Progenitor cell of endocrine pancreas (in vitro differentiated cells): Measurements from ENCODE around the gene SEMA6C. TPM values are rescaled to one million over a fixed set of nuclear protein-coding genes. Genes with fewer than 3 reads are reported as not detected.

Experiments
- DNase-seq: peaks from one replicate; pipeline ENCODE4 v3.0.0; 2021; ENCODE audit warnings: low spot score; ENCODE audit not compliant: unreplicated experiment
- H3K27ac Mint-ChIP-seq: 2 replicates; pipeline ENCODE4 v1.8.0; 2021; ENCODE audit warnings: mild to moderate bottlenecking, moderate library complexity, mixed read lengths
- H3K27me3 Mint-ChIP-seq: 2 replicates; pipeline ENCODE4 v1.8.0; 2021; ENCODE audit warnings: mixed read lengths
- H3K36me3 Mint-ChIP-seq: 2 replicates; pipeline ENCODE4 v1.8.0; 2022; ENCODE audit warnings: mixed read lengths; ENCODE audit not compliant: insufficient read depth
- H3K4me1 Mint-ChIP-seq: 2 replicates; pipeline ENCODE4 v1.8.0; 2021; ENCODE audit warnings: low read depth, mixed read lengths
- H3K4me3 Mint-ChIP-seq: 2 replicates; pipeline ENCODE4 v1.8.0; 2021; ENCODE audit warnings: low read depth, mild to moderate bottlenecking, moderate library complexity, mixed read lengths
- H3K9me3 Mint-ChIP-seq: 2 replicates; pipeline ENCODE4 v1.8.0; 2021; ENCODE audit warnings: low read depth, mixed read lengths
- total RNA-seq: library from RNA; stranded (reverse); gene quantifications from 2 replicates; pipeline ENCODE4 v1.2.1, GENCODE V29; 2021
- TF ChIP-seq, protein P1 (sequence below): fragments of 200-600 bp; sonication (generic); IDR thresholded peaks from one replicate; pipeline ENCODE4 v1.5.0; 2021; ENCODE audit warnings: antibody characterized with exemption, mild to moderate bottlenecking; ENCODE audit not compliant: unreplicated experiment

SEMA6C gene
- total RNA-seq, 1 donor from 2014 or later = 34.0 TPM

DNA sequence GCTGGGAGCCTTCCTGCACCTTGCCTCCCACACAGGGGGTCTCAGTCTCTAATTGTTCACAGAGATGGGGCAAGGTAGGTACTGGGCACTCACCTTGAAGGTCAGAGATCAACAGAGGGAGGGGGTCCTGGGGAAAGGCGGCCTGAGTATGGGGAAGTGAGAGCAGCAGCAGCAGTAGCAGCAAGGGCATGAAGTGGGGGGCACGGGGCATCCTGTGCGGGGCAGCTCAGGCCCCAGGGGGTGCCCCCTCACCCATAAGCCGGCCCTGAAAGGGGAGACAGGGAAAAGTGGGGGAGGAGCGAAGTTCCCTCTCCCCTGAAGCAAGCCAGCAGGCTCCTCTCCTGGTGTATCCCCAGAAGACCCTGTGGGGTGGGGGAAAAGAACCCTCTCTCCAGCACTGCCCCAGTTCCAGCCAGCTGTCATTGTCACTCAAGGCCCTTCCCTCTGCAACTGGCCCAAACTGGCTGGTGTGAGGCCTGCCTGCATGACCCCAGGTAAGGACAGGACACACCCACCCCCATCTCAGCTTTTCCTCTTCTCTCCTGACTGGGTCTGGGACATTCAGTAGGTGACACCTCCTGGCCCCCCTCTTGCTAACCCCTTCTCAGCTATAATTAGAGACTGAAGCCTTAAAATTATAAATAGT lies 3.9 kb downstream of the SEMA6C start:
- Mint-ChIP-seq H3K27ac (no peak overlapping the region), H3K36me3 (peaks cover 2% of the 10 kb centered on the region), H3K27me3 (peaks cover 6% of the 10 kb centered on the region), H3K4me3 (no peak overlapping the region), H3K9me3 (no peaks in the 10 kb centered on the region), H3K4me1 (peaks cover 10% of the 10 kb centered on the region)
- TF ChIP-seq, protein P1, sequence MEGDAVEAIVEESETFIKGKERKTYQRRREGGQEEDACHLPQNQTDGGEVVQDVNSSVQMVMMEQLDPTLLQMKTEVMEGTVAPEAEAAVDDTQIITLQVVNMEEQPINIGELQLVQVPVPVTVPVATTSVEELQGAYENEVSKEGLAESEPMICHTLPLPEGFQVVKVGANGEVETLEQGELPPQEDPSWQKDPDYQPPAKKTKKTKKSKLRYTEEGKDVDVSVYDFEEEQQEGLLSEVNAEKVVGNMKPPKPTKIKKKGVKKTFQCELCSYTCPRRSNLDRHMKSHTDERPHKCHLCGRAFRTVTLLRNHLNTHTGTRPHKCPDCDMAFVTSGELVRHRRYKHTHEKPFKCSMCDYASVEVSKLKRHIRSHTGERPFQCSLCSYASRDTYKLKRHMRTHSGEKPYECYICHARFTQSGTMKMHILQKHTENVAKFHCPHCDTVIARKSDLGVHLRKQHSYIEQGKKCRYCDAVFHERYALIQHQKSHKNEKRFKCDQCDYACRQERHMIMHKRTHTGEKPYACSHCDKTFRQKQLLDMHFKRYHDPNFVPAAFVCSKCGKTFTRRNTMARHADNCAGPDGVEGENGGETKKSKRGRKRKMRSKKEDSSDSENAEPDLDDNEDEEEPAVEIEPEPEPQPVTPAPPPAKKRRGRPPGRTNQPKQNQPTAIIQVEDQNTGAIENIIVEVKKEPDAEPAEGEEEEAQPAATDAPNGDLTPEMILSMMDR = no peak
- no peak for DNase-seq

DNA sequence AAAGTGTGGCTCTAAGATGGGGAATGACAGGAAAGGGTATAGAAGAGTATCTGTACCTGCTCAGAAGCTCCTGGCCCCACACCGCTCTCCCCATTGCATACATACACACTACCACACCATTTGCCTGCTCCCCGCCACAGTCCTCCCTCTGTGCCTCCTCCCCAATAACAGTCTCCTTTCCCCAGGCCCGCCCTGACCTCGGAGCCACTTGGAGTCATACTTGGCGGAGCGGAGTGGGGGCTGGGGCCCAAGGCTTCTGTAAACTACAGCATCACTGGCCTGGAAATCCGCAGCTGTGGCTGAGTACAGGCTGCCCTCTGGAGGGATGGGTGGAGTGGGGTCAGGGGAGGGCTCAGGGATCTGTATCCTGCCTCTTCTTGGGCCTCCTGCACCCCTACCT lies 8.6 kb downstream of the SEMA6C start:
- Mint-ChIP-seq H3K9me3 (no peaks in the 10 kb centered on the region), H3K27me3 (peaks cover 22% of the 10 kb centered on the region), H3K27ac (no peak overlapping the region), H3K4me3 (no peak overlapping the region), H3K36me3 (peaks cover 28% of the 10 kb centered on the region), H3K4me1 (no peaks in the 10 kb centered on the region)
- DNase-seq = no peak
- TF ChIP-seq, protein P1 = no peak

DNA sequence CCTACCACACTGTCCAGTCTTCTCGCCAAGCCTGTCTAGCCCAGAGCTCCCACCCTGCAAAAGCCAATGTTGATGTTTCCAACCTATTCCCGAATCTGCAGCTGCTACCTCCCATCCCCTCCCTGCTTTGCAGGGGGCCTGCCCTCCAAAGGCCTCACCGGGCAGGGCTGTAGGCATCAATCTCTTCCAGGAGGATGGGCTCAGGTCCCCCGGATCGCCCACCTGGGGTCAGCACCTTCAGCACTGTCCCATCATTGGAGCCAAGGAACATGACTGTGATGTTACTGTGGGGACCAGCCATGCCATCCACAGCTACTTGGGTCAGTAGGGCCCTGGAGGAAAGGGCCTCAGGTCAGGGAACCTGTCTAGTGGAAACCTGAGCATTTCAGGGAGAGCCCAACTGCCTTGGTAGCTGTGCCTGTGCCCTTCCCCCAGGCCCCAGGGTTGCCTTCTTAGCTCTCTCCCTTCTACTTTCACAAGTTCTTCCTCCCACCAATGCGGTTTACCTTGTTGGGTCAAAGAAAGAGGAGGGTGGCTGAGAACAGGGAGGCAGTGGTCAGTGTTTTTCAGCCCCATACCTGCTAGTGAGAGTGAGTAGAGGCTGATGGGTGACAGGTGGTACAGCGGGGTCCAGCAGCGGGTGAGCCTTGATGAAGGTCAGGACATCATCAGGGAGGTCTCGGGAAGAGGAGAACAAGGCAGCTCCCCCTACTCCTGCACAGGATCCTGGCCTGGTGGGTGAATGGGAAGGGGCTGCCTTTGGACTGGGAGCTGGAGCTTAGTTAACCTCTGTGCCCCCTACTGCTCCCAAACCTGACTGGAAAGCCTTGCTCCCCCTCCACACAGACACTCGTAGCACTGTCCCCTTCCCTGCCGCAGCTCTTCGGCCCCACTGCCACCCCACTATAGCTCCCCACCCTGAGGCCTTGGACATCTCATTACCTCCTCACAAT lies 10.7 kb downstream of the SEMA6C start:
- TF ChIP-seq, protein P1 = peak; percentile 12
- DNase-seq = no peak
- H3K4me3 Mint-ChIP-seq = no peak overlapping the region
- peaks cover 28% of the 10 kb centered on the region for H3K36me3 Mint-ChIP-seq
- H3K27me3 Mint-ChIP-seq = peaks cover 37% of the 10 kb centered on the region
- peaks cover 8% of the 10 kb centered on the region for H3K4me1 Mint-ChIP-seq
- no peaks in the 10 kb centered on the region for H3K9me3 Mint-ChIP-seq
- no peak overlapping the region for H3K27ac Mint-ChIP-seq

GRCh38 chr1:151134991-151135390 lies 11.4 kb downstream of the SEMA6C start:
- H3K27me3 Mint-ChIP-seq = peaks cover 42% of the 10 kb centered on the region
- TF ChIP-seq, protein P1 = no peak
- H3K9me3 Mint-ChIP-seq = no peaks in the 10 kb centered on the region
- peaks cover 28% of the 10 kb centered on the region for H3K36me3 Mint-ChIP-seq
- peaks cover 8% of the 10 kb centered on the region for H3K4me1 Mint-ChIP-seq
- no peak overlapping the region for H3K4me3 Mint-ChIP-seq
- no peak overlapping the region for H3K27ac Mint-ChIP-seq
- DNase-seq = no peak

DNA sequence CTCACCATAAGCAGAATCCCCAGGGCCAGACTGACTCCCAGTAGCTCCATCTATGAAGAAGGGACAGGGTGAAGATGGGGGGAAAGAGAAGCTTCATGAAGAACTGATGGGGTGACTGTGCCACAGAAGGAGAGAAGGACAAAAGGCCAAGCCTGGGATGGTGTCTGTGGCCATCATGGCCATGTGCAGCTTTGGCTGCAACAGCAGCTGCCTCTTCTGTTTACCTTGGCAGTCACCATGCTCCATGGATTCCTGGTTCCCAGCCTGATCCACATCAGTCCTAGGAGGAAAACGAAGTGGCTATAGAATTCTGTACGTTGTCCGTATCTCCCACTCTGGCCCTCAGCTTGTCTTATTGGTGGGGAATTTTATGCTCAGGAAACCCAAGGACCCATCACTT lies 12.0 kb downstream of the SEMA6C start:
- TF ChIP-seq, protein P1 = no peak
- H3K27me3 Mint-ChIP-seq = peaks cover 42% of the 10 kb centered on the region
- no peak for DNase-seq
- peaks cover 27% of the 10 kb centered on the region for H3K36me3 Mint-ChIP-seq
- H3K4me3 Mint-ChIP-seq = no peak overlapping the region
- H3K4me1 Mint-ChIP-seq = peaks cover 8% of the 10 kb centered on the region
- H3K27ac Mint-ChIP-seq = no peak overlapping the region
- H3K9me3 Mint-ChIP-seq = no peaks in the 10 kb centered on the region
